Suprapubic skin (tissue), 4 donors: Measurements from ENCODE around the gene TSPAN18. TPM values are rescaled to one million over a fixed set of nuclear protein-coding genes. Genes with fewer than 3 reads are reported as not detected.

Experiments used
- DNase-seq, 2 donors: peaks; one replicate each; pipeline ENCODE4 v3.0.0-alpha.2; 2019; ENCODE audit warnings: low spot score in 2 of 2
- H3K27ac ChIP-seq: fragments of 200-600 bp; sonication (generic); one replicate; pipeline ENCODE4 v1.5.1; 2019
- H3K27me3 ChIP-seq: fragments of 200-600 bp; sonication (generic); one replicate; pipeline ENCODE4 v1.5.1; 2019
- H3K36me3 ChIP-seq: fragments of 200-600 bp; sonication (generic); one replicate; pipeline ENCODE4 v1.5.1; 2019
- H3K4me1 ChIP-seq: fragments of 200-600 bp; sonication (generic); one replicate; pipeline ENCODE4 v1.5.1; 2019
- H3K4me3 ChIP-seq: fragments of 200-600 bp; sonication (generic); one replicate; pipeline ENCODE4 v1.5.1; 2019; ENCODE audit warnings: mild to moderate bottlenecking
- H3K9me3 ChIP-seq: fragments of 200-600 bp; sonication (generic); one replicate; pipeline ENCODE4 v1.5.1; 2019
- EP300 ChIP-seq: sonication (generic); formaldehyde crosslinking; IDR thresholded peaks from one replicate; pipeline ENCODE4 v1.6.1; 2017; ENCODE audit warnings: antibody characterized with exemption
- POLR2A ChIP-seq, 2 donors: fragments of 450-650 bp; IDR thresholded peaks; one replicate each; pipeline ENCODE4 v1.6.1; 2017; ENCODE audit warnings: antibody characterized with exemption in 2 of 2, mild to moderate bottlenecking in 2 of 2, moderate library complexity in 2 of 2
- POLR2AphosphoS5 ChIP-seq, 3 donors: sonication (generic); formaldehyde crosslinking; IDR thresholded peaks; one replicate each; pipeline ENCODE4 v1.6.1; 2017; ENCODE audit warnings: antibody characterized with exemption in 3 of 3
- WGBS: methylation state at CpG from one replicate; pipeline ENCODE4 v1.1.5; 2018; 5-methylcytosine and 5-hydroxymethylcytosine counted together
- total RNA-seq, 4 donors: library from RNA; depleted of rRNA; stranded (reverse); fragments of >200 nt; gene quantifications; one replicate each; pipeline ENCODE4 v1.1.0, GENCODE V29; 2016
- TF ChIP-seq, protein P1 (sequence below), 2 donors: fragments of 200-600 bp in 1 of 2; fragments of 450-650 bp in 1 of 2; sonication (generic) in 1 of 2; IDR thresholded peaks; one replicate each; pipeline ENCODE4 v1.5.1; 2016 to 2019; ENCODE audit warnings: antibody characterized with exemption in 2 of 2, mild to moderate bottlenecking in 1 of 2, moderate library complexity in 1 of 2

Gene TSPAN18
- total RNA-seq, 4 donors from 2014 or later, result 1.3 to 5.1 (median 3.9) TPM

GRCh38 chr11:44711113-44711786 is 15.5 kb upstream of the TSPAN18 start:
- Histone ChIP-seq H3K9me3 (no peaks in the 10 kb centered on the region), H3K4me3 (no peak overlapping the region), H3K27me3 (no peaks in the 10 kb centered on the region), H3K36me3 (no peaks in the 10 kb centered on the region), H3K27ac (no peak overlapping the region), H3K4me1 (no peaks in the 10 kb centered on the region)
- WGBS, result 67% methylated on average over 6 of the region's 6 CpGs
- no peak for DNase-seq
- TF ChIP-seq POLR2AphosphoS5 (IDR thresholded peaks at IDR 0.05), result no peak
- TF ChIP-seq, protein P1, sequence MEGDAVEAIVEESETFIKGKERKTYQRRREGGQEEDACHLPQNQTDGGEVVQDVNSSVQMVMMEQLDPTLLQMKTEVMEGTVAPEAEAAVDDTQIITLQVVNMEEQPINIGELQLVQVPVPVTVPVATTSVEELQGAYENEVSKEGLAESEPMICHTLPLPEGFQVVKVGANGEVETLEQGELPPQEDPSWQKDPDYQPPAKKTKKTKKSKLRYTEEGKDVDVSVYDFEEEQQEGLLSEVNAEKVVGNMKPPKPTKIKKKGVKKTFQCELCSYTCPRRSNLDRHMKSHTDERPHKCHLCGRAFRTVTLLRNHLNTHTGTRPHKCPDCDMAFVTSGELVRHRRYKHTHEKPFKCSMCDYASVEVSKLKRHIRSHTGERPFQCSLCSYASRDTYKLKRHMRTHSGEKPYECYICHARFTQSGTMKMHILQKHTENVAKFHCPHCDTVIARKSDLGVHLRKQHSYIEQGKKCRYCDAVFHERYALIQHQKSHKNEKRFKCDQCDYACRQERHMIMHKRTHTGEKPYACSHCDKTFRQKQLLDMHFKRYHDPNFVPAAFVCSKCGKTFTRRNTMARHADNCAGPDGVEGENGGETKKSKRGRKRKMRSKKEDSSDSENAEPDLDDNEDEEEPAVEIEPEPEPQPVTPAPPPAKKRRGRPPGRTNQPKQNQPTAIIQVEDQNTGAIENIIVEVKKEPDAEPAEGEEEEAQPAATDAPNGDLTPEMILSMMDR (IDR thresholded peaks at IDR 0.05), result no peak
- TF ChIP-seq EP300, result no peak
- TF ChIP-seq POLR2A (IDR thresholded peaks at IDR 0.05), result no peak

DNA sequence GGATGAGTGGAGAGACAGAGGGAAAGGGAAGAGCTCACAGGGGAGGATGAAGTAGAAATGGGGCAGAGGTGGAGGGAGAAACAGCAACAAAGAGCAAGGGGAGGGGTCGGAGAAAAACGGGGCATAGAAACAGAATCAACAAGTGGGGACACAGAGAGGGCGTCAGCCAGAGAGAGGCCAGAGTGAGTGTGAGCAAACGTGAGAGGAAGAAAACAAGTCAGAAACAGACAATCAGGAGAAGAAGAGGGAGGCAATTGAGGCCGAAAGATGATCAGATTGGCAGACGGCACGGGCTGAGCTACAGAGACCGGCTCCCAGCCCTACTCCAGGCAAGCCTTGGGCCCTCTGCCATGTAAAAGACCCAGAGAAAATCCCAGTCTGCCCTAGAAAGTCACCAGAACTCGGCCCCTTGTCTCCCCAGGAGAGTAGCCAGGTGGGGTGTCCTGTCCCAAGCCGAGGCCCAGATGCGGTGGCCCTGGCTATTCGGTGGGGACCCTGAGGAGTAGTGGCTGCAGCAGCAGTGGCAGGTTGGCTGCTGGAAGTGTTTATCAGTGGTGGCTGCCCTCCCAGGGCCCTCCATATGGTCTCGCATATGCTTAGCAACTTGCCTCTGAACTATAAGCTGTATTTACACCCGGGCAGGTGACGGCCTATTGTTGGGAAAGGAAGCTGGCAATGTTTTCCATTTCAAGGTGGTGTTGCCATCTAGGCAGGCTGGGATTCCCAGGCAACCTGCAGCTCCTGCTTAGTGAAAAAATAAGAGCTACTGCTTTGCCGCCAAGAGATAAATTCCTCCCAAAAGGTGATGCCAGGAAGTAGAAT is 14.8 kb upstream of the TSPAN18 start:
- H3K4me1 ChIP-seq, result no peaks in the 10 kb centered on the region
- no peak for DNase-seq
- H3K36me3 ChIP-seq, result no peaks in the 10 kb centered on the region
- 66% methylated on average over 12 of the region's 16 CpGs for WGBS
- H3K9me3 ChIP-seq, result no peaks in the 10 kb centered on the region
- TF ChIP-seq, protein P1 (IDR thresholded peaks at IDR 0.05), result no peak
- TF ChIP-seq POLR2AphosphoS5 (IDR thresholded peaks at IDR 0.05) (no peak), EP300 (no peak), POLR2A (IDR thresholded peaks at IDR 0.05) (no peak)
- H3K27me3 ChIP-seq, result no peaks in the 10 kb centered on the region
- no peak overlapping the region for H3K4me3 ChIP-seq
- H3K27ac ChIP-seq, result no peak overlapping the region

DNA sequence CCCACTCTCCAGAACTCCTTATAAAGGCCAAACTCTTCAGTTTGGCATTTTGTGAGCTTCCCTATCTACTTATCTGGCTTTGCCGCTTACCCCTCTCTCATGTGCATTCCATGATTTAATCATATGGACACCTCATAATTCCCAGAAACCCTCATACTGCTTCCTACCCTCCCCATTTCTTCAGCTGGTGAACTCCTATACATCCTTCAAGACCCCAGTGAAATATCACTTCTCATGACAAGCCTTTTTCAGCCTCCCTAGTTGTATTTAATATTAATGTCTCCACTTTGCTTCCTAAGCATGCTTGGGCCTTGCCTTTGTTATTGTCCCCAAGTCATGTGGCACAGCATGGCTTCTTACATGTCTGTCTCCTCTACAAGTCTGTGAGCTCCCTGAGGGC is 13.7 kb upstream of the TSPAN18 start:
- no peak for DNase-seq
- Histone ChIP-seq H3K9me3 (no peaks in the 10 kb centered on the region), H3K27ac (no peak overlapping the region), H3K27me3 (no peaks in the 10 kb centered on the region), H3K4me3 (no peak overlapping the region), H3K4me1 (no peaks in the 10 kb centered on the region), H3K36me3 (no peaks in the 10 kb centered on the region)
- WGBS, result 93% methylated on average over 1 of the region's 1 CpG
- TF ChIP-seq, protein P1 (IDR thresholded peaks at IDR 0.05), result no peak

DNA sequence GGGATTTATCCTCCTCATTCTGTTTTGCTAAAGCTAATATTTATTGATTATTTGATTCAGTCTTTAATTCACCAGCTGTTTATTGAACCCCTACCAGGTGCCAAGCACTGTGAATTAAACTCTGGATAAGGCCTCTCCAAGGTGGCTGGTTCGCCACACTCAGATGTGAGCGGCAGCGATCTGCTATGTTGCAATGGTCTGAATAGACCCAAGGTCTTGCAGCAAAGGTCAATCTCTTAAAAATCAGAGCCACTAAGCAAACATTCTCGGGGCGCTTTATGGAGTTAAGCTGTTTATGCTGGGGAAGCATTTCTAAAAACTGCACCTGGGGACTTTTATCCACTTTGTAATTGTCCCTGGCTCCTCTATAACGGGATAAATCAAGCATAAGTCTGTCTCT is 10.5 kb upstream of the TSPAN18 start:
- no peak for DNase-seq
- H3K4me1 ChIP-seq, result no peaks in the 10 kb centered on the region
- no peaks in the 10 kb centered on the region for H3K9me3 ChIP-seq
- no peak overlapping the region for H3K4me3 ChIP-seq
- H3K36me3 ChIP-seq, result no peaks in the 10 kb centered on the region
- H3K27me3 ChIP-seq, result no peaks in the 10 kb centered on the region
- TF ChIP-seq EP300 (no peak), POLR2A (IDR thresholded peaks at IDR 0.05) (no peak), POLR2AphosphoS5 (IDR thresholded peaks at IDR 0.05) (no peak)
- TF ChIP-seq, protein P1 (IDR thresholded peaks at IDR 0.05), result no peak
- WGBS, result 94% methylated on average over 6 of the region's 6 CpGs
- no peak overlapping the region for H3K27ac ChIP-seq

- 93% methylated on average over 5 of the region's 5 CpGs for WGBS
- H3K9me3 ChIP-seq, result no peaks in the 10 kb centered on the region
- H3K36me3 ChIP-seq, result no peaks in the 10 kb centered on the region
- H3K4me3 ChIP-seq, result no peak overlapping the region
- H3K4me1 ChIP-seq, result no peaks in the 10 kb centered on the region
- no peaks in the 10 kb centered on the region for H3K27me3 ChIP-seq
- TF ChIP-seq EP300, result no peak
- TF ChIP-seq POLR2A (IDR thresholded peaks at IDR 0.05), result no peak
- TF ChIP-seq POLR2AphosphoS5 (IDR thresholded peaks at IDR 0.05), result no peak
- TF ChIP-seq, protein P1 (IDR thresholded peaks at IDR 0.05), result no peak
- DNase-seq, result no peak
- H3K27ac ChIP-seq, result no peak overlapping the region
These were observed 8.7 kb upstream of the TSPAN18 start for GRCh38 chr11:44718057-44718456.
